ENCODE measurements around the gene FAM186B. TPM values are rescaled to one million over a fixed set of nuclear protein-coding genes. Genes with fewer than 3 reads are reported as not detected.

Gene FAM186B
- total and polyA plus RNA-seq, 8 donors = 0.18 to 7.0 (median 0.27) TPM; not detected in 4

DNA sequence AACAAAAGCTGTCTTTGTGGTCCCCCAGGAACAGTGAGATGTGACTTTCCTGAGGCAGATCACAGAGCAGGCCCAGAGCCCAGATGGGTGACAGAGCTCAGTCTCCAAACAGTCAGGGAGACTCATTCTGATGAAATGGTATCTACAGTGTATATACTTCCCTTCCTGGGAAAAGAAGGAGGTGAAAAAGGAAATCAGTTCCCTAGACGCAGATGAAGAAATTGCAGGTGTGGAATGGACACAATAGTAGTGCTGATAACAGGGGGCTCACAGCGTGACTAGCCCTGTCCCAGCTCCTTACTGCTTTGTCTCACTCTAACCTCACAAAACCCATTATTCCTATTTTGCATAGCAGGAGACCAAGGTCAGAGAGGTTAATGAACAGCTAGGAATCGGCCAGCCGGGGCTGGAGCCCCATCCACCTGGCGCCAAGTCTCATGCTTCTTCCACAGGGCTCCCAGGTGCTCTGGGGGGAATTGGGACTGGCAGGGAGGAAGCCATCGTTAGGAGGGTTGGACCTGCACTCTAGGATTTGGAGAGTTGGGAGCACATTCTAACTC, 54.7 kb downstream of the FAM186B start:
- Histone ChIP-seq H3K4me3 (no peak overlapping the region), H3K9me3 (no peaks in the 10 kb centered on the region), H3K36me3 (peaks cover 0 to 2% (median under 1%) of the 10 kb centered on the region in 4 donors), H3K4me1 (peaks cover 11 to 16% (median 14%) of the 10 kb centered on the region in 4 donors), H3K27me3 (peaks cover 0 to 47% (median 42%) of the 10 kb centered on the region in 3 donors), H3K27ac (no peak overlapping the region)
- intact Hi-C loops (cut with DNase I; ENCODE audit: low total_unique reads) = no loop called here
- no peak for TF ChIP-seq EP300 (IDR thresholded peaks at IDR 0.05)
- TF ChIP-seq POLR2AphosphoS5 (IDR thresholded peaks at IDR 0.05) = no peak
- TF ChIP-seq, protein P1, sequence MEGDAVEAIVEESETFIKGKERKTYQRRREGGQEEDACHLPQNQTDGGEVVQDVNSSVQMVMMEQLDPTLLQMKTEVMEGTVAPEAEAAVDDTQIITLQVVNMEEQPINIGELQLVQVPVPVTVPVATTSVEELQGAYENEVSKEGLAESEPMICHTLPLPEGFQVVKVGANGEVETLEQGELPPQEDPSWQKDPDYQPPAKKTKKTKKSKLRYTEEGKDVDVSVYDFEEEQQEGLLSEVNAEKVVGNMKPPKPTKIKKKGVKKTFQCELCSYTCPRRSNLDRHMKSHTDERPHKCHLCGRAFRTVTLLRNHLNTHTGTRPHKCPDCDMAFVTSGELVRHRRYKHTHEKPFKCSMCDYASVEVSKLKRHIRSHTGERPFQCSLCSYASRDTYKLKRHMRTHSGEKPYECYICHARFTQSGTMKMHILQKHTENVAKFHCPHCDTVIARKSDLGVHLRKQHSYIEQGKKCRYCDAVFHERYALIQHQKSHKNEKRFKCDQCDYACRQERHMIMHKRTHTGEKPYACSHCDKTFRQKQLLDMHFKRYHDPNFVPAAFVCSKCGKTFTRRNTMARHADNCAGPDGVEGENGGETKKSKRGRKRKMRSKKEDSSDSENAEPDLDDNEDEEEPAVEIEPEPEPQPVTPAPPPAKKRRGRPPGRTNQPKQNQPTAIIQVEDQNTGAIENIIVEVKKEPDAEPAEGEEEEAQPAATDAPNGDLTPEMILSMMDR (IDR thresholded peaks at IDR 0.05) = no peak
- TF ChIP-seq POLR2A (IDR thresholded peaks at IDR 0.05) = no peak
- 56 to 78% (median 58%) methylated on average over 6 of the region's 6 CpGs for WGBS, 5 donors
- no peak for DNase-seq

DNA sequence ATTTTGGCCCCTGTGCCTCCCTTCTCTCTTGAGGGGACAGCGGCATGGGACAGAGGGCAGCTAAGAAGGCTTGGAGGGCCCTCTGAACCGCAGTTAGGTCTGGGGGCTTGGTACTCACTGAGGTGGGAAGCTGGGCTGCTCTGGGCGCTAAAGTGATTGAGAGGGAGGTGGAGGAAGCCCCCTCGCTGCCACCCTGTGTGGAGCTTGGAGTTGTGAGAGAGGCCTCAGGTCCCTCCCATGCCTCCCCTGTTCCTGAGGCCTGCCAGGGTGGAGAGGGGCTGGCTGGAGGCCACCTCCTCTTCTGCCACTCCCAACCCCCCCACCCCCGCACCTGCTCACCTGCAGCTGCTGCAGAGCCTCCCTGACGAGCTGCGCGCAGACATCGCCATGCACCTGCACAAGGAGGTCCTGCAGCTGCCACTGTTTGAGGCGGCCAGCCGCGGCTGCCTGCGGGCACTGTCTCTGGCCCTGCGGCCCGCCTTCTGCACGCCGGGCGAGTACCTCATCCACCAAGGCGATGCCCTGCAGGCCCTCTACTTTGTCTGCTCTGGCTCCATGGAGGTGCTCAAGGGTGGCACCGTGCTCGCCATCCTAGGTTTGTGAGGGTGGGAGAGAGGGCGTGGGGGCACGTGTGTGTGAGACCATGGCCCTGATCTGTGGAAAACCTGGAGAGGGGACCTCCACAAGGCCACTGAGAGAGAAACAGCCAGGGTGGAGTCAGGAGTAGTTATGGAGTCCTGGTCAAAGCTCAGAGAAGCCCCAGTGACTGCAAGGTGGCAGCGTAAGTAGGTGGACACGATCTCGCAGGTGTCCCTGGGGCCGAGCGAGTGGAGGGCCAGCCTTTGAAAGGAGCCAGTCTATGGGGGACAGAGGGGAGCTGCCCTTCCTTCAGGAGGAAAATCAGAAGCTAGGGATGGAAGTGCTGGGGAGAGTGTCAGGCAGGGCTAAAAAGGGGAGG, 55.4 kb downstream of the FAM186B start:
- TF ChIP-seq, protein P1 (IDR thresholded peaks at IDR 0.05) = no peak
- TF ChIP-seq POLR2A (IDR thresholded peaks at IDR 0.05) (no peak), EP300 (IDR thresholded peaks at IDR 0.05) (no peak), POLR2AphosphoS5 (IDR thresholded peaks at IDR 0.05) (no peak)
- H3K4me3 ChIP-seq = peak overlapping the region in 1 of 4 donors; percentile 34
- H3K36me3 ChIP-seq = no peaks in the 10 kb centered on the region
- whole genome bisulfite sequencing, 5 donors = 86 to 94% (median 91%) methylated on average over 19 to 28 of the region's 28 CpGs
- H3K9me3 ChIP-seq = no peaks in the 10 kb centered on the region
- peak in 1 of 2 donors; percentile 45 for DNase-seq
- H3K27me3 ChIP-seq = peaks cover 0 to 52% (median 45%) of the 10 kb centered on the region in 3 donors
- peaks cover 11 to 16% (median 14%) of the 10 kb centered on the region in 4 donors for H3K4me1 ChIP-seq
- intact Hi-C loops (cut with DNase I; ENCODE audit: low total_unique reads) = no loop called here
- no peak overlapping the region for H3K27ac ChIP-seq

DNA sequence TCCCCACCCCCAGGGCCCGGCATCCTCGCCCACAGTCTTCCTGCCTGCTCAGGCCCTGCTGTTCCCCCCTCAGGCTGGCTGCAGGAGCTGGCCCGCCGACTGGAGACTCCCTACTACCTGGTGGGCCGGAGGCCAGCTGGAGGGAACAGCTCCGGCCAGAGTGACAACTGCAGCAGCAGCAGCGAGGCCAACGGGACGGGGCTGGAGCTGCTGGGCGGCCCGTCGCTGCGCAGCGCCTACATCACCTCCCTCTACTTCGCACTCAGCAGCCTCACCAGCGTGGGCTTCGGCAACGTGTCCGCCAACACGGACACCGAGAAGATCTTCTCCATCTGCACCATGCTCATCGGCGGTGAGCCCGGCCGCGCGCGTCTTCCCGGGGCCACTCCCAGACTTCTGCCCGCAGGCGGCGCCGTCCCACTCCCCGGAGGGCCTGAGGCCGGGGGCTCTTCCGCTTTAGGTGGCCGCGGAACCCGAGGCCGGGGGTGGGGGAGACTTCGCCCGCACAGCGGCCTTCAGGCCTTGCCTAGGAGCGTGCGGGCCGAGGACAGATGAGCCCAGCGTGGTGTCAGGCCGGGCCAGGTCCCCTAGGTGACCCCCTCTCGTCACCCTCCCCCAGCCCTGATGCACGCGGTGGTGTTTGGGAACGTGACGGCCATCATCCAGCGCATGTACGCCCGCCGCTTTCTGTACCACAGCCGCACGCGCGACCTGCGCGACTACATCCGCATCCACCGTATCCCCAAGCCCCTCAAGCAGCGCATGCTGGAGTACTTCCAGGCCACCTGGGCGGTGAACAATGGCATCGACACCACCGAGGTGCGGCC, 56.4 kb downstream of the FAM186B start:
- peak overlapping the region; percentile 34 to 46 (median 40) for H3K4me3 ChIP-seq
- no peaks in the 10 kb centered on the region for H3K36me3 ChIP-seq
- intact Hi-C loops (cut with DNase I; ENCODE audit: low total_unique reads) = no loop called here
- no peak for TF ChIP-seq POLR2AphosphoS5 (IDR thresholded peaks at IDR 0.05)
- TF ChIP-seq, protein P1 (IDR thresholded peaks at IDR 0.05) = peak in 3 of 7 experiments; percentile 16 to 34 (median 18)
- peaks cover 0 to 61% (median 45%) of the 10 kb centered on the region in 3 donors for H3K27me3 ChIP-seq
- H3K9me3 ChIP-seq = no peaks in the 10 kb centered on the region
- WGBS, 5 donors = 2 to 27% (median 10%) methylated on average over 10 to 70 of the region's 70 CpGs
- H3K27ac ChIP-seq = no peak overlapping the region
- DNase-seq = peak; percentile 39 to 77
- peaks cover 11 to 16% (median 14%) of the 10 kb centered on the region in 4 donors for H3K4me1 ChIP-seq

DNA sequence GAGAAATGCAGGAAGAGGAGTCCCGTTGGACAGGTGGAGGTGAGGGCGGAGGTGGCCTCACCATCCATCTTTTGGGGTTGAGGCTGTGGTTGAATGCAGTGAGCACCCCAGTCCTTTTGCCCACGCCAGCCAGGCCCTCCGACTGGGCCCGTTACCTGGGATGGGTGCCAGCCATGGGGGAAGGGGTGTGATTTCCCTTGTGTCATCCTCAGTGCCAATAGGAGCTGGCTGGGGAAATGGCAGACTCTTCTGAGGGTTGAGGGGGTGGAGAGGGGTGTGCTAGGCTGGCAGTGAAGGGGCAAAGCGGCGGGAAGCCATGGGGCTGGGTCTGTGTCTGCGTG, 57.0 kb downstream of the FAM186B start:
- Histone ChIP-seq H3K9me3 (no peaks in the 10 kb centered on the region), H3K36me3 (no peaks in the 10 kb centered on the region), H3K27me3 (peaks cover 0 to 65% (median 50%) of the 10 kb centered on the region in 3 donors), H3K4me3 (peak overlapping the region; percentile 34 to 46 (median 40)), H3K4me1 (peaks cover 11 to 16% (median 14%) of the 10 kb centered on the region in 4 donors), H3K27ac (no peak overlapping the region)
- WGBS, 5 donors = 52 to 66% (median 54%) methylated on average over 8 of the region's 8 CpGs
- intact Hi-C loops (cut with DNase I; ENCODE audit: low total_unique reads) = no loop called here
- no peak for DNase-seq
- TF ChIP-seq, protein P1 (IDR thresholded peaks at IDR 0.05) = no peak
- TF ChIP-seq POLR2A (IDR thresholded peaks at IDR 0.05) (no peak), EP300 (IDR thresholded peaks at IDR 0.05) (no peak), POLR2AphosphoS5 (IDR thresholded peaks at IDR 0.05) (no peak)
